CD4-positive, alpha-beta T cell treated with Interleukin-1 beta for 1 hour (primary cell): ENCODE measurements around the gene B3GAT1.

Experiments used
- DNase-seq, 2 donors: peaks; one replicate each; pipeline ENCODE4 v3.0.0-alpha.2; 2020 to 2022

Gene B3GAT1

GRCh38 chr11:134441281-134441680, 29.2 kb upstream of the B3GAT1 start:
- DNase-seq, result no peak

- DNase-seq, result no peak
Observed at GRCh38 chr11:134440851-134441250, 28.8 kb upstream of the B3GAT1 start.

GRCh38 chr11:134438542-134439537, 26.8 kb upstream of the B3GAT1 start:
- DNase-seq, result no peak

- no peak for DNase-seq
Observed at GRCh38 chr11:134437821-134438220, 25.8 kb upstream of the B3GAT1 start.

GRCh38 chr11:134436781-134437180, 24.7 kb upstream of the B3GAT1 start:
- DNase-seq, result no peak

GRCh38 chr11:134433806-134434205, 21.8 kb upstream of the B3GAT1 start:
- no peak for DNase-seq

GRCh38 chr11:134433251-134433650, 21.2 kb upstream of the B3GAT1 start:
- DNase-seq, result no peak

- no peak for DNase-seq
Observed at GRCh38 chr11:134432776-134433175, 20.7 kb upstream of the B3GAT1 start.

- no peak for DNase-seq
Observed at GRCh38 chr11:134429106-134429505, 17.1 kb upstream of the B3GAT1 start.

DNA sequence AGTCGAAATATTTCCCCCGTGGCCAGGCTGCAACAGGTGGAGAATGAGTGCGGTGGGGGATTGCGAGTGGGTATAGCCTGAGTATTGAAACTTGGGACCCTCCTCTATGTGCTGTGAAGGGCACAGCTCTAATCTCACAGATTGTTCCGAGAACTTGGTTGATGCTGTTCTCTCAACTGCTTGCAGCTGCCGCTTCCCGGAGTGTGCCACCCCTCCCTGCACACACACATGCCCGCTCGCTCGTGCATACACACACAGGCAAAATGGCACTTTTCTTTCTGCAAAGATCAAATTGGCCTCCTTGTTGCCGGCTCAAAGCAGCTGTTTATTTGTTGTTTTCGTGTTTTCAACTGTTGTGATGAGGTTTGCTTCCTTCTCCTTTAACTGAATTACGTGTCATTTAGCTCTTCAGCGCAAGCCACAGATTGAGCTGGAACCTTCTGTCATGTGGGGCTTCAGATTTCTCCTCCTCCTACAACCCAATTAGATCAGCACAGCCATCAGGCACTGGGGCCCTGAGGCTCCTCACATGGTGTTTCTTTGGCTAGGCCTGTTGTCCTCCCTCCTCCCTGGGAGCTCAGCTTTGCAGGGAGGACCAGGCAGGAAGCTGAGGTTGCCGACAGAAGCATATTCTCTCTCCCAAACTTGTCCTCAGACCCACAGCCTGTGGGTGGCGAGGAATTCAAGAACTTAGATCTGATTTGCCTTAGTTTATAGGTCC, 13.9 kb upstream of the B3GAT1 start:
- no peak for DNase-seq

DNA sequence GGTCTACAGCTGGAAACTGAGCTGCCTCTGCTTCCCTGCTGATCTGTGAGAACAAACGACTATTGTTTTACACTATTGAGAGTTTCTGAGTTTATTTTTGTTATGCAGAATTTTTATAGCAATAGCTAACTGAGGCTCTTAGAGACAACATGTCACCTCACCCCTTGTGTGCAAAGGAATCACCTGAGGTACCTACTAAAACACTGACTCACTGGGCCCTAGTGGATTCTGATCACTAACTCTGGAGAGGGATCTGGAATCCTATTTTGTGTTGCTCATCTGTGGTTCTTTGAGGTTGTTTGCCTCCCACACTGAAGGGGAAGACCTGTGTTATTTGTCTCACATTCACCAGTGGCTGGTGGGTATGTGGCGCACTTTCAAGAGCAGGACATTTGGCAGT, 13.4 kb upstream of the B3GAT1 start:
- DNase-seq, result no peak

GRCh38 chr11:134423106-134423505, 11.1 kb upstream of the B3GAT1 start:
- DNase-seq, result no peak

DNA sequence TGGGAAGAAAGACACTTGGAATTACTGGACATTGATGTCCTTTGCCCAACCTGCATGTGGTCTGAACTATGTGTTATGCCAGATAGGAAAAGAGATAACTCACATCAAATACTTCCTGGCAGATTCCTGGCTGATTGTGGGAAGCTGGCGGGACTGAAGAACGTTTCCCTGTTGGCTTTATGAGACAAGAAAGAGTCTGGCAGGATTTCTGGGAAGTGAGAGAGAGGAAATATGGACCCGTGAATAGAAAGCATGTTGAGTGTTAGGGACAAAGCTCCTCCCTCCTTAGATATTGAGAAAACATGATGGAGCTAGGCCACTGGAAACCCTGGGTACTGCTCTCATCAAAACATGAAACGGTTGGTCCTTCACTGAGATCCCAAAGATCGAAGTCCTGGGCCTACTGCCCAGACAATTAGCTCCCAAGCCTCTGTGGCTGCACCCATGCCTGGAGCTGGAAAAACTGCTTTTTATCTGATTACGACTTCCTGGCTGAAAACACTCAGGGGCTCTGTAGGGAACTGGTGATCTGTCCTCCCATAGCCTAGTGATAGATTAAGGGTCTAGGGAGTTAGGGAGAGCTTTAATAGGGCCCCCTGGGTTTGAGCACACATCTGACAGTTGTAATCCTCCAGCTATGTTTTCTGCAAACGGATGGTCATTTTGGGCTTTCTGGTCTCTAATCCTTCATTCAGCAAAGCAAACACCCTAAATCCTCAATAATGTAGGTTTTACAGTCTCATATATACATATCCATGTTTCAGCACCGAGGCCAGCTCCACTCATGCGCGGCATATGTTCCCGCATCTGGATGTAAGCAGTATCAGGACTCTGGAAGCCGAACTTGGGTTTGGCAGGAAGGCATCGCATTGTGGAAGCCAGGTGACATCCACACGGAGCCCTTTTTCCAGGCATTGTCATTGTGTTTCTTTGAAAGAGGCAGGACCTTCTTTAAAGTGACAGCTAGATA, 6.1 kb upstream of the B3GAT1 start:
- no peak for DNase-seq

DNA sequence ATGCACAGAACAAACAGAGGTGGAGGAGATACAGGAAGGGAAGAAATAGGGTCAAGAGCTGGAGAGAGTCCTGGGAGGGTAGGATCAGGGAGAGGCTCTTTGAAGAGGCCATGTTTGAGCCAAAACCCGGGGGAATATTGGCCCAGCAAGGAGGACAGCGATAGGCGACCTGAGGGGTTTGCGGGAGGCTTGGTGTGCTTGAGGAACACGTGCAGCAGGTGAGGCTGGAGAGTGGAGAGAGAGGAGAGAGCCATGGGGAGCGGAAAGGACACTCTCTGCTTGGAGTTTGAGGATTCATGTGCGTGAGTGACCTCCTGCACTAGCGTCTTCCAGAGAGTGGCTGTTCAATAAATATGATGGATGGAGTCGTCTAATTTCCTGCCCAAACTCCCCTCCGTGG, 4.7 kb upstream of the B3GAT1 start:
- DNase-seq, result no peak

GRCh38 chr11:134414766-134415765, 3.0 kb upstream of the B3GAT1 start:
- no peak for DNase-seq

GRCh38 chr11:134413826-134414731, 2.0 kb upstream of the B3GAT1 start:
- no peak for DNase-seq

DNA sequence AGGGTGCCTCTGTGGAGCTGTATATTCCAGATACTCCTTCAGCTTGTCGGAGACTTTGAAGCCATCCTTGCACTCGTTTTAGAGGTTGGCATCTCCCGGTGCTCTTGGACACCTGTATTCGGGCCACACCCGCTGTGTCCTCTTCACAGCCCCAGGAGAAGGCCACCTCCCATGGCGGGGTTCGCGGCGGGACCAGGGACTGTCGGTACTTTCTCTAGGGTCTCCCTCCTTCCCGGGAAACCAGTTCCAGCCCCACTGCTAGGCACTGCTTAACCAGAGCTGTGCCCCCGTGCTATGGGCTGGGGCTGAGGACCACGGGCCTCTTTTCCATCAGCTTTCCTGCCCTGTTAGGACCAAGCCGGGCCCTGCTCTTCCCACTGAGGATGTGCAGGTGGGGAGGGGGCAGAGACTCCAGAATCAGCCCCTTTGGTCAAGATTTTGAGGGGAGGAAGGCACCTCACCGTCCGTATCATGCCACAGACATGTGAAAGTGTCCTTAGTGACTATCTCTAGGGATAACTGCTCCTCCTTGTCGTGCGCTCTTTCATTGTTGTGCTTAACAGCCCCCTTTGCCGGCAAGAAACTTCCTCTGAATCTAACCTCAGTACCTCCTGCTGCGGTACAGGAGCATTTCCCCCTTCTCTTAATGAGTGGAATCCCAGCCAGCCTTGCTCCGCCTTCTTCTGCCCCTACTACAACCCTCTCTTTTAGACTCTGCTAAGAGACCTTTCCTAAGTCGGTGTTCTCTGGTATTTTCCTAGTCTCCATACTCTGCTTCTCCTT, 1.2 kb upstream of the B3GAT1 start:
- DNase-seq, result no peak

DNA sequence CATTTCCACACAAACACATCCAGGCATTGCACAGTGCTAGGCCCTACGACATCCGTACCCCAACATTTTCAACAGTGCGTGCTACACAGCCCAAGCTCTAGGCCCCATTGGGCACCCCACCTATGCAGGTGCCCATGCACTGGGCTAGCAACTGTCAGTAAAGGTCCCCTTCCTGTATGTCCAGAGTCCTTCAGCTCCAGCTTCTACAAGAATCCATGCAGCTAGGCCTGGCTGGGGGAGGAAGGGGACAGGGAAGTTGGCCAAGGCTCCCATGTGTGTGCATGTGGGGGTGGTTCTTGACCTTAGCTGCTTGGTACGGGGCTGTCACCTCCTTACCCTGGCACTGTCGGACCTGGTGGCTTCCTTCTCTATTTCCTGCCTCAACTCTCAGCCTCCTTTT, 1.3 kb downstream of the B3GAT1 start:
- DNase-seq, result no peak
